ENCODE data around the gene OAF.

OAF gene

DNA sequence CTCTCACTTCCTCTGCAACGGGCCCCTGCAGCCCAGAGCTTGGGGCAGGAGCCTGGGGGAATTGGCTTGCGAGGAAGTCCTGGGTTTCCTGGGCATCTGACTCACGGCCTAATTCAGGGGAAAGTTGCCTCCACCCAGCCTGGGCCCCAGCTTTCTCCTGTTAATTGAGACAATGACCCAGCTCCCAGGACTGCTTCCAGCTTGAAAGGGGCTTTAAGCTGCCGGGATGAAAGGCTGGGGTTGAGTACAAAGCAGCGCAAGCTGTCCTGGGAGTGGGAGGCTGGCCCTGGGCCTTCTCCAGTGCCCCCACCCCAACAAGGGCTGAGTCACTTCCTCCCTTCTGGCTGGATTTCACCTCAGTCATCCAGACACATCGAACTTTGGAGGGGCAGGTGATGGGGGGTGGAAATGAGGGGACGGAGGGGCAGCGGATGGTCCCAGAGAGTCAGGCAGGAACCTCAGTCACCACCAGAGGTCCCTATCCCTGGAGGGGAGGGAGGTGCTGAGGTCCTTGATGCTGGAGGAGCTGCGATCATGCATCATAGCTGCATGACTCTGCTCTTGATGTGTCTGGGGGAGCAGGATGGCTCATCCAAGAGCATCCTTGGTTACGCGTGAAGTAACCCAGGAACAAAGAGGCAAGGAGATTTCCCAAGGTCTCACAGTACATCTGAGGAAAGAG is 30.1 kb upstream of the OAF start:
- H3K4me3 ChIP-seq (ENCODE audit: low read depth, low read length): no peak overlapping the region
- TF ChIP-seq, protein P1, sequence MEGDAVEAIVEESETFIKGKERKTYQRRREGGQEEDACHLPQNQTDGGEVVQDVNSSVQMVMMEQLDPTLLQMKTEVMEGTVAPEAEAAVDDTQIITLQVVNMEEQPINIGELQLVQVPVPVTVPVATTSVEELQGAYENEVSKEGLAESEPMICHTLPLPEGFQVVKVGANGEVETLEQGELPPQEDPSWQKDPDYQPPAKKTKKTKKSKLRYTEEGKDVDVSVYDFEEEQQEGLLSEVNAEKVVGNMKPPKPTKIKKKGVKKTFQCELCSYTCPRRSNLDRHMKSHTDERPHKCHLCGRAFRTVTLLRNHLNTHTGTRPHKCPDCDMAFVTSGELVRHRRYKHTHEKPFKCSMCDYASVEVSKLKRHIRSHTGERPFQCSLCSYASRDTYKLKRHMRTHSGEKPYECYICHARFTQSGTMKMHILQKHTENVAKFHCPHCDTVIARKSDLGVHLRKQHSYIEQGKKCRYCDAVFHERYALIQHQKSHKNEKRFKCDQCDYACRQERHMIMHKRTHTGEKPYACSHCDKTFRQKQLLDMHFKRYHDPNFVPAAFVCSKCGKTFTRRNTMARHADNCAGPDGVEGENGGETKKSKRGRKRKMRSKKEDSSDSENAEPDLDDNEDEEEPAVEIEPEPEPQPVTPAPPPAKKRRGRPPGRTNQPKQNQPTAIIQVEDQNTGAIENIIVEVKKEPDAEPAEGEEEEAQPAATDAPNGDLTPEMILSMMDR (IDR thresholded peaks at IDR 0.05; ENCODE audit: low read depth, low read length): no peak

- TF ChIP-seq, protein P1 (IDR thresholded peaks at IDR 0.05; ENCODE audit: low read depth, low read length): no peak
Observed at GRCh38 chr11:120181376-120181975, 29.4 kb upstream of the OAF start.

DNA sequence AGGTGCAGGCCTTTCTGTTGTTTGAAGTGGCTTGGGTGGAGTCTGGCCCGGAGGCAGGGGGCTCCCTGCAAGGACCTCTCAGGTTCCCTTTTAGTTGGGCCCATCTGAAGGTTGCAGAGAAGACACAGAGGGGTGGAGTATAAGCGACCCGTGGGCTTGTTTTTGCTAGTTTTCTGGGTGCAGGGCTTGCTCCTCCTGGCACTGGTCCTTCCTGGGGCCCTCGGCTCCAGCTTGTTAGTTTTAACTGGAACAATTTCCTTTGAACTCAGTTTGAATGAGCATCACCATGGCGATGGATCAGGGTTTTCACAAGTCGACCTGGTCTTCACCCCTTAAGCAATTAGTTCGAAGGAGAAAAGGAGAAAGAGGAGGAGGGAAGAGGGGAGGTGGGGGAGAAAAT is 28.5 kb upstream of the OAF start:
- TF ChIP-seq, protein P1 (IDR thresholded peaks at IDR 0.05; ENCODE audit: low read depth, low read length): no peak
- H3K4me3 ChIP-seq (ENCODE audit: low read depth, low read length): no peak overlapping the region

More at GRCh38 chr11:120181376-120181975, 29.4 kb upstream of the OAF start:
- no peak overlapping the region for H3K4me3 ChIP-seq (ENCODE audit: low read depth, low read length)

- TF ChIP-seq, protein P1 (IDR thresholded peaks at IDR 0.05; ENCODE audit: low read depth, low read length): peak; percentile 49; the same call in 1 of the 2 replicates
- no peak overlapping the region for H3K4me3 ChIP-seq (ENCODE audit: low read depth, low read length)
Observed at GRCh38 chr11:120182790-120183491, 27.9 kb upstream of the OAF start.

DNA sequence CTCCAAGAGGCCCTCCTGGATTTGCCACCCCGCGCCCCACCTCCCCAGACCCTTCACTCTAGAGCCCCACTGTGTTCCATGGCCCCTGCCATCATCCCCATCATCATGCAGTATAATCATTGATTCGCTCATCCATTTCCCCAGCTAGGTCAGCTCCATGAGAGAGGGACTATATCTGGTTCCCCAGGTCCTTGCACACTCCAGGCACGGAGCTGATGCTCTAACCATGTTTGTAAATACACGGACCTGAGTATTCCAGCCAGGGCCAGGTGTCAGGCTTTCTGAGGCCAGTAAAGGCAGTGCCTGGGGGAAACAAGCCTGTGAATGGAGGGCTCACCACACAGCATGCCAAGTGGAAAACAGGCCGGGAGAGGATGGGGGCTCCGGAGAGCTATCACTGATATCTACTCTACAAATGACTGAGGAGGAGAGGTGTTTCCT is 27.1 kb upstream of the OAF start:
- H3K4me3 ChIP-seq (ENCODE audit: low read depth, low read length): no peak overlapping the region
- TF ChIP-seq, protein P1 (IDR thresholded peaks at IDR 0.05; ENCODE audit: low read depth, low read length): no peak

- H3K4me3 ChIP-seq (ENCODE audit: low read depth, low read length): no peak overlapping the region
- TF ChIP-seq, protein P1 (IDR thresholded peaks at IDR 0.05; ENCODE audit: low read depth, low read length): no peak
Observed at GRCh38 chr11:120184371-120184945, 26.4 kb upstream of the OAF start.
